Neural progenitor cell (in vitro differentiated cells): Measurements from ENCODE around the gene S1PR3. TPM values are rescaled to one million over a fixed set of nuclear protein-coding genes. Genes with fewer than 3 reads are reported as not detected.

Experiments
- DNase-seq: peaks from one replicate; pipeline ENCODE4 v3.0.0-alpha.2; 2016; ENCODE audit warnings: low spot score
- H2AFZ ChIP-seq: fragments of 200-600 bp; sonication (generic); replicated peaks from 2 replicates; pipeline ENCODE4 v1.6.1; 2016; ENCODE audit warnings: antibody characterized with exemption
- H3F3A ChIP-seq: fragments of 200-600 bp; sonication (generic); 2 replicates; pipeline ENCODE4 v1.6.1; 2016; ENCODE audit warnings: antibody characterized with exemption, low read depth
- H3K27ac ChIP-seq: fragments of 200-600 bp; sonication (generic); 2 replicates; pipeline ENCODE4 v1.5.1; 2016; ENCODE audit warnings: mild to moderate bottlenecking
- H3K27me3 ChIP-seq: fragments of 200-600 bp; sonication (generic); 2 replicates; pipeline ENCODE4 v1.6.1; 2016; ENCODE audit warnings: mild to moderate bottlenecking, moderate library complexity
- H3K36me3 ChIP-seq: fragments of 200-600 bp; sonication (generic); 2 replicates; pipeline ENCODE4 v1.5.1; 2016
- H3K4me1 ChIP-seq: fragments of 200-600 bp; sonication (generic); 2 replicates; pipeline ENCODE4 v1.6.1; 2016; ENCODE audit warnings: mixed run types
- H3K4me2 ChIP-seq: fragments of 200-600 bp; sonication (generic); 2 replicates; pipeline ENCODE4 v1.6.1; 2016
- H3K4me3 ChIP-seq: fragments of 200-600 bp; sonication (generic); 2 replicates; pipeline ENCODE4 v1.5.1; 2016
- H3K79me2 ChIP-seq: fragments of 200-600 bp; sonication (generic); 2 replicates; pipeline ENCODE4 v1.6.1; 2016; ENCODE audit warnings: low read depth
- H3K9ac ChIP-seq: fragments of 200-600 bp; sonication (generic); 2 replicates; pipeline ENCODE4 v1.6.1; 2016
- H3K9me3 ChIP-seq: fragments of 200-600 bp; sonication (generic); 2 replicates; pipeline ENCODE4 v1.5.1; 2016; ENCODE audit warnings: low read depth
- H4K20me1 ChIP-seq: fragments of 200-600 bp; sonication (generic); 2 replicates; pipeline ENCODE4 v1.6.1; 2016; ENCODE audit warnings: low read depth
- H3K27ac Mint-ChIP-seq: 3 replicates; pipeline ENCODE4 v1.8.0; 2021; ENCODE audit warnings: mixed read lengths
- H3K27me3 Mint-ChIP-seq: 2 replicates; pipeline ENCODE4 v1.8.0; 2022; ENCODE audit warnings: low read depth, mild to moderate bottlenecking, inconsistent platforms, moderate library complexity, mixed read lengths; ENCODE audit not compliant: insufficient read depth
- H3K36me3 Mint-ChIP-seq: 3 replicates; pipeline ENCODE4 v1.8.0; 2021; ENCODE audit warnings: mixed read lengths
- H3K4me1 Mint-ChIP-seq: 3 replicates; pipeline ENCODE4 v1.8.0; 2021; ENCODE audit warnings: mixed read lengths
- H3K4me3 Mint-ChIP-seq: 3 replicates; pipeline ENCODE4 v1.8.0; 2021; ENCODE audit warnings: mild to moderate bottlenecking, moderate library complexity, mixed read lengths
- H3K9me3 Mint-ChIP-seq: 3 replicates; pipeline ENCODE4 v1.8.0; 2020; ENCODE audit warnings: mixed read lengths
- EZH2 ChIP-seq: fragments of 200-600 bp; sonication (generic); IDR thresholded peaks from 2 replicates; pipeline ENCODE4 v1.6.1; 2017; ENCODE audit warnings: antibody characterized with exemption, mild to moderate bottlenecking, moderate library complexity
- EZH2phosphoT487 ChIP-seq: fragments of 200-600 bp; sonication (generic); IDR thresholded peaks from 2 replicates; pipeline ENCODE4 v1.6.1; 2017; ENCODE audit warnings: antibody characterized with exemption
- total RNA-seq: library from RNA; depleted of rRNA; stranded (reverse); fragments of >200 nt; gene quantifications from 2 replicates; pipeline ENCODE4 v1.2.3, GENCODE V29; 2015; ENCODE audit warnings: low replicate concordance
- TF ChIP-seq, protein P1 (sequence below): fragments of 200-600 bp; sonication (generic); IDR thresholded peaks from 2 replicates; pipeline ENCODE4 v1.5.1; 2017; ENCODE audit warnings: antibody characterized with exemption, mild to moderate bottlenecking

The S1PR3 gene
- total RNA-seq, 1 donor from 2014 or later: 21.6 TPM

DNA sequence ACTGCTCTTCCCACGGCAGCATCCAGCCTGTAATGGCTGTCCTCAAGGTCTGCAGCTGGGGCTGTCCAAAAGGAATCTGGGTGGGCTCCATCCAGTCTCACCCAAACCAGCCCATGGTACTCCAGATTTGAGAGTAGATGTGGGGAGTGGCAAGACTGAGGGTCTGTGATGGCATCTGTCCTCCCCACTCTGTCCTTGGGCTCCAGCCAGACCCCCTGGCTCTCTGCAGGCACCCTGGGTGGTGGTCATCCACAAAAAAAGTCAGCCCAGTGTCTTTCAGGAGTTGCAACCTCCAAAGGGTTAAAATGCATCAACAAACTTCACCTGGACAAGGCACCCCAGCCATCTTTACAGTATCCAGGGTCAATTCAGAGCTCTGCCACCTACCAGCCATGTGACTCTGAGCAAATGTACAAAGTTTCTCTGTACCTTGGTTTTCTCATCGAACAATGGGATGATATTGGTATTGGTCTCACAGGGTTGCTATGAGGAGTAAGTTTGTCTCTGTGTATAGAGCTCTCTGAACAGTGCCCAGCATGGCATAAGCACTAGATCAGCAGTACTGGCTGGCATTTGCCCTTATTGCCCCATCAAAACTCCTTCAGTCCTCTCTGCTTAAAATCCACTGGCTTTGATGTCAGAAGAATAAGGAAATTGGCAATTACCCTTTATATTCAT is 7.3 kb upstream of the S1PR3 start:
- H3K27ac ChIP-seq: no peak overlapping the region
- H3F3A ChIP-seq: peaks cover 13% of the 10 kb centered on the region
- DNase-seq: no peak
- no peaks in the 10 kb centered on the region for H4K20me1 ChIP-seq
- H3K4me3 Mint-ChIP-seq: no peak overlapping the region
- H3K4me2 ChIP-seq: no peak overlapping the region
- H3K27me3 Mint-ChIP-seq: no peaks in the 10 kb centered on the region
- TF ChIP-seq, protein P1, sequence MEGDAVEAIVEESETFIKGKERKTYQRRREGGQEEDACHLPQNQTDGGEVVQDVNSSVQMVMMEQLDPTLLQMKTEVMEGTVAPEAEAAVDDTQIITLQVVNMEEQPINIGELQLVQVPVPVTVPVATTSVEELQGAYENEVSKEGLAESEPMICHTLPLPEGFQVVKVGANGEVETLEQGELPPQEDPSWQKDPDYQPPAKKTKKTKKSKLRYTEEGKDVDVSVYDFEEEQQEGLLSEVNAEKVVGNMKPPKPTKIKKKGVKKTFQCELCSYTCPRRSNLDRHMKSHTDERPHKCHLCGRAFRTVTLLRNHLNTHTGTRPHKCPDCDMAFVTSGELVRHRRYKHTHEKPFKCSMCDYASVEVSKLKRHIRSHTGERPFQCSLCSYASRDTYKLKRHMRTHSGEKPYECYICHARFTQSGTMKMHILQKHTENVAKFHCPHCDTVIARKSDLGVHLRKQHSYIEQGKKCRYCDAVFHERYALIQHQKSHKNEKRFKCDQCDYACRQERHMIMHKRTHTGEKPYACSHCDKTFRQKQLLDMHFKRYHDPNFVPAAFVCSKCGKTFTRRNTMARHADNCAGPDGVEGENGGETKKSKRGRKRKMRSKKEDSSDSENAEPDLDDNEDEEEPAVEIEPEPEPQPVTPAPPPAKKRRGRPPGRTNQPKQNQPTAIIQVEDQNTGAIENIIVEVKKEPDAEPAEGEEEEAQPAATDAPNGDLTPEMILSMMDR: no peak
- TF ChIP-seq EZH2phosphoT487 (no peak), EZH2 (no peak)
- no peak overlapping the region for H3K27ac Mint-ChIP-seq
- H3K4me1 Mint-ChIP-seq: peaks cover 8% of the 10 kb centered on the region
- no peak overlapping the region for H2AFZ ChIP-seq
- no peak overlapping the region for H3K4me3 ChIP-seq
- peaks cover 7% of the 10 kb centered on the region for H3K4me1 ChIP-seq
- no peaks in the 10 kb centered on the region for H3K36me3 ChIP-seq
- H3K36me3 Mint-ChIP-seq: peaks cover 3% of the 10 kb centered on the region
- H3K9me3 ChIP-seq: no peaks in the 10 kb centered on the region
- H3K27me3 ChIP-seq: no peaks in the 10 kb centered on the region
- H3K9ac ChIP-seq: no peak overlapping the region
- H3K9me3 Mint-ChIP-seq: peaks cover 18% of the 10 kb centered on the region
- H3K79me2 ChIP-seq: no peaks in the 10 kb centered on the region

DNA sequence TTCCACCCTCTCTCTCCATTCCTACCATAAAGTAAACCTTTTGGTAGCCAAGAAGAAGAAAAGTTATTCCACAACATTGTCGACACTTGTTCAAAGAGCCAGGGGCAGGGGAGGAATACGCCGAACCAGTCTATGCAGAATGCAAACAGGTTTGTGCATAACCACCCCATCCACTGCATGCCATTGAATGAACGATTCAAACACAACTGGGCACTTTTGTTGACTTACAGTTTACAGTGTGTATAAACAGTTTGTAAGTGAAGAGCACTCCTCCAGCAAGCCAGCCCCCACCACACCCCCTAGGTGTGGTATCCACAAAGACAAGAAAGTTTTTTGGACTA is 6.8 kb upstream of the S1PR3 start:
- Mint-ChIP-seq H3K27me3 (no peaks in the 10 kb centered on the region), H3K36me3 (peaks cover 3% of the 10 kb centered on the region), H3K9me3 (peaks cover 18% of the 10 kb centered on the region), H3K4me3 (no peak overlapping the region), H3K27ac (no peak overlapping the region), H3K4me1 (peaks cover 13% of the 10 kb centered on the region)
- H2AFZ ChIP-seq: no peak overlapping the region
- no peak overlapping the region for H3K4me3 ChIP-seq
- H3K4me1 ChIP-seq: peaks cover 11% of the 10 kb centered on the region
- no peak overlapping the region for H3K9ac ChIP-seq
- H3F3A ChIP-seq: peaks cover 13% of the 10 kb centered on the region
- H3K27me3 ChIP-seq: no peaks in the 10 kb centered on the region
- no peak for DNase-seq
- no peaks in the 10 kb centered on the region for H3K9me3 ChIP-seq
- TF ChIP-seq, protein P1: no peak
- TF ChIP-seq EZH2 (no peak), EZH2phosphoT487 (no peak)
- no peak overlapping the region for H3K27ac ChIP-seq
- no peaks in the 10 kb centered on the region for H4K20me1 ChIP-seq
- no peaks in the 10 kb centered on the region for H3K79me2 ChIP-seq
- no peak overlapping the region for H3K4me2 ChIP-seq
- no peaks in the 10 kb centered on the region for H3K36me3 ChIP-seq

DNA sequence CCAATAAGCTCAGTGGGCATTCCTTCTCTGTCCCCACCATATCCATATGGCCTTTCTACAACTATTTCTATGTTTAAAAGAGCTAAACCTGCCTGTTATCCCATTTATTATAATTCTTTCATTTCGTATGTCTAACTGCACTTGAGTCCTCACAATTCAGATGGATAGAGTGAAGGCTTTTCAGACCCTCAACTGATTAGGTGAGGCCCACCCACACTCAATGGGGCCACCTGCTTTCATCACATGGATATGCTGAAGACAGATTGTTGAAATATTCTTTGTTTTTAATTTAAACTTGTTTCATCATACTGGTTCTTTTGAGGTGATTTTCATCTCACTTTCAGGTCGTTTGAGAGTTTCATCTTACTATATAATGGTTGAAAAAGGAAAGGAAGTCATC is 5.7 kb upstream of the S1PR3 start:
- no peaks in the 10 kb centered on the region for H3K79me2 ChIP-seq
- Mint-ChIP-seq H3K27me3 (no peaks in the 10 kb centered on the region), H3K4me1 (peaks cover 21% of the 10 kb centered on the region), H3K4me3 (no peak overlapping the region), H3K27ac (no peak overlapping the region), H3K36me3 (no peaks in the 10 kb centered on the region), H3K9me3 (peaks cover 15% of the 10 kb centered on the region)
- no peak overlapping the region for H3K4me3 ChIP-seq
- no peaks in the 10 kb centered on the region for H4K20me1 ChIP-seq
- no peak for TF ChIP-seq EZH2phosphoT487
- no peak for TF ChIP-seq EZH2
- TF ChIP-seq, protein P1: no peak
- no peaks in the 10 kb centered on the region for H3K27me3 ChIP-seq
- no peak for DNase-seq
- no peak overlapping the region for H3K27ac ChIP-seq
- peaks cover 14% of the 10 kb centered on the region for H3F3A ChIP-seq
- no peak overlapping the region for H3K9ac ChIP-seq
- H3K4me1 ChIP-seq: peaks cover 20% of the 10 kb centered on the region
- no peak overlapping the region for H2AFZ ChIP-seq
- no peaks in the 10 kb centered on the region for H3K36me3 ChIP-seq
- H3K9me3 ChIP-seq: no peaks in the 10 kb centered on the region
- no peak overlapping the region for H3K4me2 ChIP-seq
